ENCODE measurements around the gene SUPT3H.

DNA sequence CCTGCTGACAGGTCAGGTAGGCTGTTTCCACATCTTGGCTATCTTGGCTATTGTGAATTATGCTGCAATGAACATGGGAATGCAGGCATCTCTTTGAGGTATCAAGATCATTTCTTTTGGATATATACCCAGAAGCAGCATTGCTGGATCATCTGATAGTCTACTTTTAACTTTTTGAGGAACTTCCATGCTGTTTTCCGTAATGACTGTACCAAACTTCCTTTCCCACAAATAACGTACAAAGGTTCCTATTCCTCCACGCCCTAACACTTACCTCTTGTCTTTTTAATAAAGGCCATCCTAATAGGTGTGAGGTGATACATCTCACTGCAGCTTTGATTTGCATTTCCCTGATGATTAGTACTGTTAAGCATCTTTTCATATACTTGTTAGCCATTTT, 388.3 kb downstream of the SUPT3H start:
- no peak for TF ChIP-seq CTCF (conservative IDR thresholded peaks at IDR 0.05)
- no peak for TF ChIP-seq ZFX (IDR thresholded peaks at IDR 0.05)
